ENCODE results near the gene DGCR2. TPM values are rescaled to one million over a fixed set of nuclear protein-coding genes. Genes with fewer than 3 reads are reported as not detected.

The DGCR2 gene
- total RNA-seq, 2 experiments from 2014 or later = 31.9 to 35.5 TPM

DNA sequence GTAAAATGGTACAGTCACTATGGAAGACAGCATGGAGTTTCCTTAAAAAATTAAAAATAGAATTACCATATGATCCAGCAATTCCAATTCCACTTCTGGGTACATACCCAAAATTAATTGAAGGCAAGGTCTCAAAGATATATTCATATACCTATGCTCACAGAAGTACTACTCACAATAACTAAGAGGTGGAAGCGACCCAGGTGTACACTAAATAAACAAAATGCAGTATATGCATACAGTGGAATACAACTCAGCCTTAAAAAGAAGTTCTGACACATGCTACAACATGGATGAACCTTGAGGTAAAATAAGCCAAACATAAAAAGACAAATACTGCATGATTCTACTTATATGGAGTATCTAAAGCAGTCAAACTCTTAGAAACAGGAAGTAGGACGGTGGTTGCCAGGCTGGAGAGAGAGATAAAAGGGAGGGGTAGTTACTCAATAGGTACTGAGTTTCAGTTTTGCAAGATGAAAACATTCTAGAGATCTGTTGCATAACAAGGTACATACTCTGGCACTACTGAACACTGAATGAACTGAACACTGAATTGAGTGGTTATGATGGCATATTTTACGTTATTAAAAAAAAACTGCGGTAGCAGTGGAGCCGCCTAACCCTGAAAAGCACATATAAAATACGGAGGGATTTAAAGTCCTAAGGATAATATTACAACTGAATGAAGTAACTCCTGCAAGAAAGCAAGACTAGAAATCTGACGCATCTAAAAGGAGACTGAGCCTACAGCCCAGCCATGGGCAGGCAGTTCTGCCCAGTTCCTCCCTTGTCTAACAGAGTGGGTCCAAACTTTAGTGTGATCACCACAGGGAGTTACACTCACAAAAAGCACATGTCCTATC lies 12.8 kb downstream of the DGCR2 start:
- TF ChIP-seq, protein P1, sequence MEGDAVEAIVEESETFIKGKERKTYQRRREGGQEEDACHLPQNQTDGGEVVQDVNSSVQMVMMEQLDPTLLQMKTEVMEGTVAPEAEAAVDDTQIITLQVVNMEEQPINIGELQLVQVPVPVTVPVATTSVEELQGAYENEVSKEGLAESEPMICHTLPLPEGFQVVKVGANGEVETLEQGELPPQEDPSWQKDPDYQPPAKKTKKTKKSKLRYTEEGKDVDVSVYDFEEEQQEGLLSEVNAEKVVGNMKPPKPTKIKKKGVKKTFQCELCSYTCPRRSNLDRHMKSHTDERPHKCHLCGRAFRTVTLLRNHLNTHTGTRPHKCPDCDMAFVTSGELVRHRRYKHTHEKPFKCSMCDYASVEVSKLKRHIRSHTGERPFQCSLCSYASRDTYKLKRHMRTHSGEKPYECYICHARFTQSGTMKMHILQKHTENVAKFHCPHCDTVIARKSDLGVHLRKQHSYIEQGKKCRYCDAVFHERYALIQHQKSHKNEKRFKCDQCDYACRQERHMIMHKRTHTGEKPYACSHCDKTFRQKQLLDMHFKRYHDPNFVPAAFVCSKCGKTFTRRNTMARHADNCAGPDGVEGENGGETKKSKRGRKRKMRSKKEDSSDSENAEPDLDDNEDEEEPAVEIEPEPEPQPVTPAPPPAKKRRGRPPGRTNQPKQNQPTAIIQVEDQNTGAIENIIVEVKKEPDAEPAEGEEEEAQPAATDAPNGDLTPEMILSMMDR (IDR thresholded peaks at IDR 0.05) = no peak

DNA sequence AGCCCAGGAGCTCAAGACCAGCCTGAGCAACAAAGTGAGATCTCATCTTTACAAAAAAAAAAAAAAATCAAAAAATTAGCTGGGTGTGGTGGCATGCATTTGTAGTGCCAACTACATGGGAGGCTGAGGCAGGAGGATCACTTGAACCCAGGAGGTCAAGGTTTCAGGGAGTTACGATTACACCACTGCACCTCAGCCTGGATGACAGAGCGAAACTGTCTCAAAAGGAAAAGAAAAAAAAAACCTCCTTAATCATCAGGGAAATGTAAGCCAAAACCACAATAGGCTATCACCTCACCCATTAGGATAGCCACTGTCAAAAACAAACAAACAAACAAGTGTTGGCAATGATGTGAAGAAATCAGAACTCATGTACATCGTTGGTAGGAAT lies 13.4 kb downstream of the DGCR2 start:
- peaks cover 16% of the 10 kb centered on the region for H3K36me3 Mint-ChIP-seq (ENCODE audit: low read depth)
- TF ChIP-seq, protein P1 (IDR thresholded peaks at IDR 0.05) = no peak
- H3K36me3 ChIP-seq (ENCODE audit: insufficient read depth, low read length) = peaks cover 9% of the 10 kb centered on the region
- peak in 1 of 14 experiments; percentile 38 for DNase-seq
- H3K4me1 ChIP-seq (ENCODE audit: insufficient read depth, low read length) = peaks cover 59% of the 10 kb centered on the region
- H3K9me3 Mint-ChIP-seq = no peaks in the 10 kb centered on the region
- peaks cover 77% of the 10 kb centered on the region for H3K4me1 Mint-ChIP-seq (ENCODE audit: low read depth)
- no peak for ATAC-seq (ENCODE audit: poor library complexity)
- intact Hi-C loops (cut with DNase I, micrococcal nuclease) = loop anchor here (1.0 to 10.0 kb wide), 6 partner anchors 12 to 526 kb away; partner anchors contain the start of genes SLC25A1 (in 2 of the 2), C22orf39 (in 1 of the 2) and DGCR2 (in 1 of the 2)
- ChIA-PET CTCF (interaction anchor here (1.0 to 1.3 kb wide), 2 partner anchors 16 to 36 kb away, joined by 4 to 5 read pairs; partner anchors contain the start of gene ESS2), POLR2A (interaction anchor here (1.2 to 3.5 kb wide), 3 partner anchors 13 to 35 kb away, joined by 3 to 21 read pairs (median 8); partner anchors contain the start of genes DGCR2 and ESS2)
- peak overlapping the region; percentile 85 to 90 for H3K27ac ChIP-seq (ENCODE audit: low read depth in 1 of 2, low read length in 2 of 2)
- H3K4me3 Mint-ChIP-seq = no peak overlapping the region
- no peak overlapping the region for H3K4me3 ChIP-seq (ENCODE audit: low read length)
- H3K9me3 ChIP-seq (ENCODE audit: control insufficient read depth in 1 of 2, insufficient read depth in 1 of 2, low read length in 2 of 2) = no peaks in the 10 kb centered on the region
- H3K27me3 ChIP-seq (ENCODE audit: control insufficient read depth in 1 of 2, insufficient read depth in 2 of 2, low read length in 2 of 2) = no peaks in the 10 kb centered on the region
- no peaks in the 10 kb centered on the region for H3K27me3 Mint-ChIP-seq
- H3K27ac Mint-ChIP-seq = peak overlapping the region; percentile 86

More for the DNA sequence above, 12.8 kb downstream of the DGCR2 start:
- peak; percentile 84 for ATAC-seq (ENCODE audit: poor library complexity)
- ChIA-PET CTCF (interaction anchor here (2.4 to 2.5 kb wide), 2 partner anchors 12 to 35 kb away, joined by 19 read pairs; partner anchors contain the start of genes DGCR2 and ESS2), POLR2A (interaction anchor here (1.7 to 3.7 kb wide), 4 partner anchors 11 to 69 kb away, joined by 4 to 79 read pairs (median 23); partner anchors contain the start of genes DGCR2, ESS2 and SLC25A1)
- peaks cover 11% of the 10 kb centered on the region for H3K36me3 ChIP-seq (ENCODE audit: insufficient read depth, low read length)
- H3K36me3 Mint-ChIP-seq (ENCODE audit: low read depth) = peaks cover 17% of the 10 kb centered on the region
- peak overlapping the region; percentile 40 for H3K4me3 ChIP-seq (ENCODE audit: low read length)
- intact Hi-C loops (cut with DNase I, micrococcal nuclease) = loop anchor here (1.0 to 10.0 kb wide), 6 partner anchors 12 to 525 kb away; partner anchors contain the start of genes SLC25A1 (in 2 of the 2), C22orf39 (in 1 of the 2) and DGCR2 (in 1 of the 2)
- H3K27ac ChIP-seq (ENCODE audit: low read depth in 1 of 2, low read length in 2 of 2) = peak overlapping the region; percentile 85 to 90
- no peaks in the 10 kb centered on the region for H3K9me3 ChIP-seq (ENCODE audit: control insufficient read depth in 1 of 2, insufficient read depth in 1 of 2, low read length in 2 of 2)
- H3K27me3 ChIP-seq (ENCODE audit: control insufficient read depth in 1 of 2, insufficient read depth in 2 of 2, low read length in 2 of 2) = no peaks in the 10 kb centered on the region
- H3K9me3 Mint-ChIP-seq = no peaks in the 10 kb centered on the region
- peak; percentile 28 to 88 (median 52) for DNase-seq
- no peaks in the 10 kb centered on the region for H3K27me3 Mint-ChIP-seq
- H3K4me3 Mint-ChIP-seq = peak overlapping the region; percentile 84
- peaks cover 62% of the 10 kb centered on the region for H3K4me1 ChIP-seq (ENCODE audit: insufficient read depth, low read length)
- peaks cover 75% of the 10 kb centered on the region for H3K4me1 Mint-ChIP-seq (ENCODE audit: low read depth)
- H3K27ac Mint-ChIP-seq = peak overlapping the region; percentile 86

DNA sequence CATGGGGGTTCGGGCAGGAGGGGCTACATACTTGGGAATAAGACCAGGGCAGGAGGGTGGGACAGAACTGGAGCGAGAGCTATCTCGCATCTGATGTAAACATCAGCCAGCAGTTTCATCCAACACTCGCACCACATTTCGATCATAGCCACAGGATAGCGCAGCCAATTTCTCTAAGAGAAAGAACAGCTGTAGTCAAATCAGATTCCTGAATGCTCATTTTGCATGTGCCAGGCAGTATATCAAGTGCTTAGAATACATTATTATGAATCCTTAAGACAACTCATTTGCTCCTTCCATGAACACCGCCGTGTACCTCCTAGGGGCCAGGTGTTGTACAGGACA lies 14.5 kb downstream of the DGCR2 start:
- intact Hi-C loops (cut with DNase I, micrococcal nuclease) = loop anchor here (2.0 to 10.0 kb wide), 5 partner anchors 15 to 527 kb away; partner anchors contain the start of genes SLC25A1 (in 2 of the 2), C22orf39 (in 1 of the 2) and ESS2 (in 1 of the 2)
- Histone ChIP-seq H3K4me1 (ENCODE audit: insufficient read depth, low read length) (peaks cover 59% of the 10 kb centered on the region), H3K9me3 (ENCODE audit: control insufficient read depth in 1 of 2, insufficient read depth in 1 of 2, low read length in 2 of 2) (no peaks in the 10 kb centered on the region), H3K27ac (ENCODE audit: low read depth in 1 of 2, low read length in 2 of 2) (no peak overlapping the region), H3K36me3 (ENCODE audit: insufficient read depth, low read length) (peaks cover 6% of the 10 kb centered on the region), H3K27me3 (ENCODE audit: control insufficient read depth in 1 of 2, insufficient read depth in 2 of 2, low read length in 2 of 2) (no peaks in the 10 kb centered on the region), H3K4me3 (ENCODE audit: low read length) (no peak overlapping the region)
- ChIA-PET POLR2A (interaction anchor here (1.2 to 3.5 kb wide), 3 partner anchors 14 to 36 kb away, joined by 3 to 21 read pairs (median 8); partner anchors contain the start of genes DGCR2 and ESS2), CTCF (interaction anchor here (1.0 to 1.3 kb wide), 2 partner anchors 15 to 37 kb away, joined by 4 to 5 read pairs; partner anchors contain the start of gene ESS2)
- Mint-ChIP-seq H3K4me3 (no peak overlapping the region), H3K27ac (peak overlapping the region; percentile 86), H3K36me3 (ENCODE audit: low read depth) (peaks cover 16% of the 10 kb centered on the region), H3K4me1 (ENCODE audit: low read depth) (peaks cover 79% of the 10 kb centered on the region), H3K27me3 (no peaks in the 10 kb centered on the region), H3K9me3 (no peaks in the 10 kb centered on the region)
- DNase-seq (no peak), ATAC-seq (ENCODE audit: poor library complexity) (no peak)
- TF ChIP-seq, protein P1 (IDR thresholded peaks at IDR 0.05) = no peak
